Left lobe of liver (tissue), 2 donors: ENCODE results near the gene NAGLU. TPM values are rescaled to one million over a fixed set of nuclear protein-coding genes. Genes with fewer than 3 reads are reported as not detected.

Source experiments
- ATAC-seq: fragments of 200-7000 bp; cut with Tn5 transposase; one replicate; pipeline ENCODE4 v1.9.1; 2020; ENCODE audit warnings: mild to moderate bottlenecking, moderate library complexity
- DNase-seq: peaks from one replicate; pipeline ENCODE4 v3.0.0-alpha.2; 2020; ENCODE audit warnings: low spot score
- total RNA-seq: library from RNA; stranded (reverse); gene quantifications from one replicate; pipeline ENCODE4 v1.2.1, GENCODE V29; 2021
- donor health status: DM: no; HTN: no; CAD: no; lungs with moderate emphysema.
- donor health status: DM: no; HTN: yes; CAD: no.

The NAGLU gene
- 44.4 TPM for total RNA-seq

DNA sequence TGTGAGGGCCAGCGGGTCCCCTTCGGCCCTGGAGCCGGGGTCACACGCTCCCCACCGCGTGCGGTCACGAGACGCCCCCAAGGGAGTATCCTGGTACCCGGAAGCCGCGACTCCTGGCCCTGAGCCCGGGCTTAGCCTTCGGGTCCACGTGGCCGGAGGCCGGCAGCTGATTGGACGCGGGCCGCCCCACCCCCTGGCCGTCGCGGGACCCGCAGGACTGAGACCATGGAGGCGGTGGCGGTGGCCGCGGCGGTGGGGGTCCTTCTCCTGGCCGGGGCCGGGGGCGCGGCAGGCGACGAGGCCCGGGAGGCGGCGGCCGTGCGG, at the start of gene NAGLU:
TSS of gene NAGLU (plus strand) at position 194 of the 324 bp plus-strand sequence. CDS start at position 226, 32 bp downstream.
- DNase-seq (peak; percentile 98), ATAC-seq (peak; percentile 77)

GRCh38 chr17:42488032-42488431, 48.0 kb upstream of the NAGLU start:
- ATAC-seq: no peak
- DNase-seq: no peak

DNA sequence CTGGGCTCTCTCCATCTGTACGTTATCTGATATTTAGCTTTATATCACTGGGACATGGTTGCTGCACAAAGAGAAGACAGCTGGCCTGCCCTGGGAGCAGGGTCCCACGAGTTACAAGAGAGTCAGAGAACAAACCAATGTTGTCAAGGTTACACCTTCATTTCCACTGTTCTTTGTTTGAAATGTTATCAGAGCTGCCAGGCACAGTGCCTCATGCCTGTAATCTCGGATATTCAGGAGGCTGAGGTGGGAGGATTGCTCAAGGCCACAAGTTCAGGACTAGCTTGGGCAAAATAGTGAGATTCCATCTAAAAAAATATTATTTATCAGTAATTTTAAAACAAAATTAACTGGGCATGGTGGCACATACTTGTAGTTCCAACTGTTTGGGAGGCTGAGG, 42.7 kb upstream of the NAGLU start:
- no peak for ATAC-seq
- no peak for DNase-seq

DNA sequence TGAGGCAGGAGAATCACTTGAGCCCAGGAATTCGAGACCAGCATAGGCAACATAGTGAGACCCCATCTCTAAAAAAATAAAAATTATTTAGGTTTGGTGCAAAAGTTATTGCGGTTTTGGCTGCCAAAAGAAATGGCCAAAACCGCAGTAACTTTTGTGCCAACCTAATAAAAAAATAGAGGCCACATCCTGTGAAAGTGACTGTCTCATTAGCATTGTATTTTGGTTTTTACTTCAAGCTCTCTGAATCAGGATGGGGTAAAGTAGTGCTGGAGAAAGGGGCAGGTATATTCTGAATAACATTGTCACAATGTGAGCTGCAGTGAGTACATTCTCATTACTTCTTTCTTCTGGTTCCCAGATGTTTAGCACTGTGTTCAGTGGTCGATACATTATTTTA, 41.4 kb upstream of the NAGLU start:
- ATAC-seq: no peak
- no peak for DNase-seq

- ATAC-seq: no peak
- no peak for DNase-seq
These were observed 37.2 kb upstream of the NAGLU start for GRCh38 chr17:42498828-42499227.

DNA sequence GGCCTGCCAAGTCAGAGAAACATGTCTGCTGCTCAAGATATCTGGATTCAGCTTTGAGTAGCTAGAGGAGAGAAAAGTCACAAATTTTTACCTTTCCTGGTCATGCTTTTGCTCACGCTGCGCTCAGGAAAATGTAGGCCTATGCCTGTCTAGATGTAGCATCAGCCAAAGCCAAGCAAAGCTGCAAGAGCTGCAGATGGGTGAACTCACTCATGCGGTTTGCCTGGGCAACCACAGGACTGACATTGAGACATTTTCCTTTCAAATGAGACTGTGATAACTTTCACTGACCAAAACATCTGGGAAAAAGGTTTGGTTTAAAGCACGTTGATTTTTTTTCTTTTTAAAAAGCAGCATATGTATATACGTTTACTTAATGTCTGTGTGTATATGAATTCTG, 34.0 kb upstream of the NAGLU start:
- DNase-seq (no peak), ATAC-seq (no peak)

DNA sequence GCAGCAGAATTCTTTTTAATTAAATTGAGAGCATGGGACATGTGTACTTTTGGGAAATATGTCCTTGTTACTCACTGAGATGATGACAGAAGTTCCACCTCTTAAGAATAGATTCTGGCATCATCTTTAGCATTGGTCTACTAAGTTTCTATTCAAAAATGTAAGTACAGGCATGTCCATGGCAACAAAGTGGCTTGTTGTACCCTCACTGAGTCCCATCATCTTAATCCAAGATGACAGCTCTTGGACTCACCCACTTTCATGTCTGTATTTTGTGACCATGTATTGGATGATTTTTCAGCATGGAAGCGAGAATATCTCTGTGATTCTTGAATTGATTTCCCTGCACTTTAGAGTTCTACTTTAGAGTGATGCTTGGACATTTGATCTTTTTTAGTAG, 33.1 kb upstream of the NAGLU start:
- no peak for ATAC-seq
- no peak for DNase-seq

DNA sequence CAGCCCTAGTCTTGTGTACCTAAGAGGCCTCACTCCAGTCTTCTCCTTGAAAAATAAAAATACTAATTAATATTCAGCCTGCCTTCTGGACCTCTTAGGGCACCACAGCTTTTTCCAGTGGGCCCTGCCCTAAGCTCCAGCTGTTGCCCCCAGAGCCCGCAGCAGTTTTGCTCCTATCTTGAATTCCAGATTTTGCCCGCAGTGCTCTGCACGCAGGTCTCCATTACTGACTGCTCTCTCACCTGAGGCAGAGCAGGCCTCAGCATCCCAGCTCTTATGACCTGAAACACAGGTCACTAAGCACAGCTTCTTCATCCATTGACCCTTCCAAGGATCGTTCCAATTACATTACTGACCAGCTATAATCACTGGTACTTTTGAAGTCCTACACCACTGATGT, 28.4 kb upstream of the NAGLU start:
- no peak for DNase-seq
- ATAC-seq: no peak

DNA sequence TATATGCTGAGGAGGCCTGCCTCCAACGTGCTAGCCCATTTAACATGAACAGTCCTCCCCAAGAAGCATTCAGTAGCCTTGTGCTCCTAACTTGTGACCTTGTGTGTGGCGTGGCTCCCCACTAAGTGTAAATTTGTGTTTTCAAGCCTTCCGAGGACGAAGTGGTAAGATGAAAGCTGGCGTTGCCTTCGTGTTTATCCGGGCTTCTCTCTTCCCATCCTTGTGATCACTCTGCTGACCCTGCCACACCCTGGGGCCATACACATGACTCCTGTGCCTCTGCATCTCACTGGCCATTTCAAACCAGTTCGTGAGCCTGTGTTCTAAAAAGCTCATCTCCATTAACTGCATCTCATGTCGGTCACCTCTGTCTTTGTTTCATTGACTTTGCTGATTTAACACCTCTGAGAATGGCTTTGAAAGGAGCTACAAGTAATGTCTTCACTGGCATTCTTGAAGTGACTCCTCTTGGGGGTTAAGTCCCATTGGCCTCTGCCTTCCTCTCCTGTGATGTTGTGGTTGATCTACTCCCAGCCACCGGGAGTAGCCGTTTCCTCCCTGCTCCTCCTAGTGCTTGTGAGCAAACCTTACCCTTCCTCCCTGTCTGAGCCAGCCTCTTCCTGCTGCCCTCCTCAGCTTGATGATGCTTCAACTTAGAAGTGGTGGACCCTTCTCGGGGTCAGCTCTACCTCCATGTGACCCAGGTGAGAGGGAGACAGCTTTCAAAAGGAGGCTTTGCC, 27.4 kb upstream of the NAGLU start:
- DNase-seq (no peak), ATAC-seq (no peak)

- DNase-seq (no peak), ATAC-seq (no peak)
These were observed 26.6 kb upstream of the NAGLU start for GRCh38 chr17:42509409-42509808.

DNA sequence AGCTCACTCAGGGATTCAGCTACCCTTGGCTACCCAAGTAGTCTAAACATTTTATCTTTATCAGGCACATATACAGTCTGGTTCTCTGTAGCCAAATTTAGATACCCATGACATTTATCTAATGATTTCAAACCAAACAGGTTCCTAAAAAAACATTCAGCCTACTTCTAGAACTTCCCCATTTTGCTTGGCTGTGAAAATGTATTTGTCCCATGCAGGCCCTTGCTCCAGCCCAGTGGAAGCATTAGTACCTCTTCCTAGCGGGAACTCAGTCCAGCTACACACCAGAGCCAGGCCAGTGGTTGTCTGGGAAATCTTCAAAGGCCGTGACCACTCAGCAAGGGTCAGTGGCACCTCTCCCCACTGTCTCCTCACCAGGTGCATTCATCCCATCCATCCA, 26.2 kb upstream of the NAGLU start:
- ATAC-seq (no peak), DNase-seq (no peak)

DNA sequence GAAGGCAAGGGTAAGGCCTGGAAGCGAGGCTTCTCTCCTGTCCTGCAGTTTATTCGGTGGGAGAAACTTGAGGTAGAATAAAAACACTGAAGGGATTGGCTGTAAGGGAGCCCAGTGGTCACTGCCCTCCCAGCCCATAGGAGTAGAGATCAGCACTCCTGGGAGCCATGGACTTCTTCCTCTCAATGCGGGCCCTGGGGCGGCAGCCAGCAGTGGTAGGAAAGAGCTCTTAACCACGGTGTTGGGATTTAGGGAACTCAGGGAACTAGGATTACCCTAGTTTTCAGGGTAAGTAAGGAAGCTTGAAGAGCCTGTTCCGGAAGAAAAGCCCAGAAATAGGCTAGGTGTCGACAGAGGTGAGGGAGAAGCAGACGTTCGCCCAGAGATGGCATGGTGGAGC, 23.8 kb upstream of the NAGLU start:
- DNase-seq: no peak
- ATAC-seq: no peak

DNA sequence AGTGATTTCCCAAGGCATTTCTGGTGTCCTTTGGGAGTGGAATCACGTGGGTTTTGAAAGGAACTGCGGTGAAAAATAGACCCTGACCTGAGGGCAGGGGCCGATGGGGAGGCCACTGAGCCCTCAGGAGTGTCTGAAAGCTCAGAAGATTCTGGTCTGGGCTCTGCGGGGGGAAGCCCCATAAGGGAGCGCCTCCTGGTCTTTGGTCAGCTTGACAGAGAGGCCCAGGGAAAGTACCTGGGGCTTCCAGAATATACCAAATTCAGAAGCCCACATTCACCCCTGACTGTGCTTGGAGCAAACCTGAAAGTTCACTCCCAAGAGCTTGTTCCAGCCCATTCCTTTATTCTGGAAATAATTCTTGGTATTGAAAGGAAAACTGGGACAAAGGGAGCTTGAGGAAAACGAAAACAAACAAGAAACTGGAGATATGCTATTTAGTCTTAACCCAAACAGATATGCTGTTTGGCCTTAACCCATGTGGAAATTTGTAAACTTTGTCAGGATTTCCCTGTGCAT, 23.2 kb upstream of the NAGLU start:
- DNase-seq: no peak
- ATAC-seq: peak; percentile 37

DNA sequence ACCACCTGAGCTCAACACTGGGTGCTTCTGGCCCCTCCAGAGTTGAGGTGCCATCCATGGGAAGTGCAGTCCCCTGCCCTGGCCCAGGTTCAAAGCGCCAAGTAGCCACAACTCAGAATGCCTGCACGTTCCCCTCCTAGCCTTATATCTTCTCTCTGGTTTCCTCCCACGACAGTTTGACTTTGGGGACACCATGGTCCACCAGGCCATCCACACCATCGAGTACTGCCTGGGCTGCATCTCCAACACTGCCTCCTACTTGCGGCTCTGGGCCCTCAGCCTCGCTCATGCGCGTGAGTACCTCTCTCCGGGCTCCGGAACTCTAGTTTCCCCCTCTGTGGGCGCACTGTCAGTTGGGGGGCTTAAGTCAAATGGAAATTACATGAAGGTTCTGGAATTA, 22.4 kb upstream of the NAGLU start:
- DNase-seq: no peak
- ATAC-seq: no peak

DNA sequence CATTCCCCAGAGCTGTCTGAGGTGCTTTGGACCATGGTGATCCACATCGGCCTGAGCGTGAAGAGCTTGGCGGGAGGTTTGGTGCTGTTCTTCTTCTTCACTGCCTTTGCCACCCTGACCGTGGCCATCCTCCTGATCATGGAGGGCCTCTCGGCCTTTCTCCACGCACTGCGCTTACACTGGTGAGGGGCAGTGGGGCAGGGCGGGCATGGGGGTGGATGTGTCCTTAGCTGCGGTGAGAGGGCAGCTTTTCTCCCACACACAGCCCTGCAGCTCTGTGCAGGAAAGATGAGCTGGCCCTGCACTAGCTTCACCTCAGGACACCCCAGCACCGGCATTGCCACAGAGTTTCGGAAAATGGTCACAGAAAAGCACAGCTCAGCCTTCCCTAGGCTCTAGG, 21.8 kb upstream of the NAGLU start:
- ATAC-seq: no peak
- DNase-seq: no peak

GRCh38 chr17:42514867-42515266, 21.2 kb upstream of the NAGLU start:
- no peak for DNase-seq
- ATAC-seq: no peak

DNA sequence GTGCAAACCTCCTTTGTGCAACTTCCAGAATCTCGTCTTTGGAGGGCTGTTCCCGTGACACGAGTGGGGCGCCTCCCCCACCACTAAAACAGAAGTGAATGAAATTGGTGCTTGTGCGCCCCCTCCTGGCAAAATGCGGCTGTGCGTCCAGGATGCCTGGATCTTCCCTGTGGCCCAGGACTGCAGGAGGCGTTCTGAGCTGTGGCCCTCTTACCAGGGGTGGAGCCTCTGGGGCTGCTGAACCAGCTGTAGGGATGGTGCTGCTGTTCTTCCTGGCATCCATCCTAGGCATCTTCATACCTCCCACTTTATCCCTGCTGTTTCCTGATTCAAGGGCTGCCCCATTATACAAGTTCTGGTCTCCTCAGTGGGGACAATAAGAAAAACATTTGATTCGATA, 18.5 kb upstream of the NAGLU start:
- DNase-seq: peak; percentile 83
- ATAC-seq: peak; percentile 74

DNA sequence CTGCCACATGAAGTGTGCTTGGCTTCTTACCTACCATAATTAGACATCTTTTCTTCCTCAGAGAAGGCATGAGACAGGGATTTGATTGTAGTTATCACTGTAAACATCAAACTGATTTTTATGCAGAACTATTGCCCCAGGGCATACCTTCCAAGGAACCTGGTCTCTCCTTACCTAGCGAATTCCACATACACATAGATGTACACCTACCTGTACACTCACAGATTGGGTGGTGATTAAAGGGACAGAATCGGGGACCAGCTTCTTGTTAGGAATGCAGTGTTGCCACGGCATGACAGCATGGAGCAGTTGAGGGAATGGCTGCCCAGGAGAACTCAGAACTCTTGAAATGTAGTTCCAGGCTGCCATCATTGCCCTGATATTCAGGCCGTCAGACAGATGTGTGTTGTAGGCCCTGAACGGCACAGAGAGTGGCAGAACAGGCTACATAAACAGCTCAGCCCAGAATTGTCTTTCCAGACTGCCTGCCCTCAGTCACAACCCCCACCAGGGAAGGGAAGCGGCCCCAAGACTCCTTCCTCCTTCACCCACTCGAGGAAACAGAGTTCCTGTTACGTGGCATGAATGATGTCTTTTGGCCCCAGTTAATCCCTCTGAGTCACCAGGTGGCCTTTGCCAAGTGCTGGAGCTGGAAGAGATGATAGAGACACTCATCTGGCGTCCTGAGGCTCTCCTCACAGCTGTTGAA, 17.8 kb upstream of the NAGLU start:
- peak; percentile 57 for DNase-seq
- ATAC-seq: peak; percentile 3

DNA sequence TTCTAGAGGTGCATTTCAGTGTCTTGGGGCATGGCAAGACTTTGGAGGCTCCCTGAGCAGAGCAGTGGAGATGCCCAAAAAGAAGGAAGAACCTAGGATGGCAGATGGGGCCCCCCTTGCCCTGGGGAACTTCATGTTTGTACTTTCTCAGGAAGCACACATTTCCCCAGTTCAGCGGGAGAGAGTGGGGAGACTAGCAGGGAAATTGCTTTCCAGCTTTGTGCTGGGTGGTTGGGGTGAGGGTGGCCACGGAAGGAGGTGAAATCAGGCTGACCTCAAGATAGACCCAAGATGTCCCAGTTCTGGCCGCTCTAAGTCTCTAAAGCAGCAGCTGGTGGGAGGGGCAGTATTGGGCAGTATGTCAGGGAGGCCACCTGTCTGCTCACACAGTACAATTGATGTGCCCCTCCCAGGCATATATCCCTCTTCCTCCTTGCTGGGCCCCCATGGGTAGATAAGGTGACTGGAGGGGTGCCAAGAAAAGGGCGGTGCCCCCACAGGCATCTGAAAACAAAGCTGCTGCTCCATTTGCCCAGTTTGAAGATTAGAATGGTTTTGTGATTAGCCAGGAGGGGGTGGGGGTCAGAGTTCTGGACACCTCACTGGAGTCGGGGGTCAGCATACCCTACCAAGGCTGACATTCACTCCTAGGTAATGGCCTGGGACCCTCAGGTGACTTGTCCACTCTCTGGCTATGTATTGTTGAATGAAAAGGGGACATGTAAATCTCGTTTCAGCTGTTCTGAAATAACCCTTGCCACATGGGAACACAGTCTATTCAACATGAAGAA, 17.1 kb upstream of the NAGLU start:
- ATAC-seq (no peak), DNase-seq (peak; percentile 49)

GRCh38 chr17:42519546-42520491, 16.2 kb upstream of the NAGLU start:
- peak; percentile 65 for ATAC-seq

DNA sequence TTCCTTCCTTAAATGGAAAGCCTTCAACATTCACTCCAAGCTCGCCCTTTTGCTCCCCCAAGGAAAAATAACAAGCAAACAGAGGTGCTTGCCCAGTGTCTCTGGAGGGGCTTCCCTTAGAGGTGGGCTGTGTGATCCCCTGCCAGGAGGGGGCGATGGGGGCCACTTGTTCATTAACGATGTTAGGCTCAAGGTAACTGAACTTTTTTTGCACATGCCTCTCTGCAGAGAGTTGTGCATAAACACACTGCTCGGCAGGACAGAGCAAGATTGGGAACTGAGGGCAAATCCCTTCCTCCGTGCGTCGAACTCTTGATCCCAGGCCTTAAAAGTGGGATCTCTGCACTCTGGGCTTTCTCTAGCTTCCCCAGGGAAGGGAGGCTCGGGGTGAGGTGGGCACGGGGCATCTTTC, 15.5 kb upstream of the NAGLU start:
- ATAC-seq (no peak), DNase-seq (no peak)

More at GRCh38 chr17:42519546-42520491, 16.2 kb upstream of the NAGLU start:
- DNase-seq: peak; percentile 83
